ES-I3 (cell line): ENCODE measurements around the gene ACBD4.
A peak's percentile ranks its signal among the peaks of the same experiment; 100 is the strongest.

Source experiments
- H3K36me3 ChIP-seq: 2 replicates; pipeline ENCODE4 v1.6.1; 2013; ENCODE audit warnings: mild to moderate bottlenecking, low read length, control low read depth, moderate library complexity; ENCODE audit not compliant: insufficient read depth
- H3K4me1 ChIP-seq: 2 replicates; pipeline ENCODE4 v1.6.1; 2013; ENCODE audit warnings: mild to moderate bottlenecking, control low read depth, low read length; ENCODE audit not compliant: insufficient read depth
- H3K9ac ChIP-seq: 2 replicates; pipeline ENCODE4 v1.6.1; 2013; ENCODE audit warnings: low read depth, mild to moderate bottlenecking, low read length, moderate library complexity
- H3K9me3 ChIP-seq: 2 replicates; pipeline ENCODE4 v1.6.1; 2013; ENCODE audit warnings: mild to moderate bottlenecking, low read length, moderate library complexity; ENCODE audit not compliant: control insufficient read depth, insufficient read depth

Gene ACBD4

DNA sequence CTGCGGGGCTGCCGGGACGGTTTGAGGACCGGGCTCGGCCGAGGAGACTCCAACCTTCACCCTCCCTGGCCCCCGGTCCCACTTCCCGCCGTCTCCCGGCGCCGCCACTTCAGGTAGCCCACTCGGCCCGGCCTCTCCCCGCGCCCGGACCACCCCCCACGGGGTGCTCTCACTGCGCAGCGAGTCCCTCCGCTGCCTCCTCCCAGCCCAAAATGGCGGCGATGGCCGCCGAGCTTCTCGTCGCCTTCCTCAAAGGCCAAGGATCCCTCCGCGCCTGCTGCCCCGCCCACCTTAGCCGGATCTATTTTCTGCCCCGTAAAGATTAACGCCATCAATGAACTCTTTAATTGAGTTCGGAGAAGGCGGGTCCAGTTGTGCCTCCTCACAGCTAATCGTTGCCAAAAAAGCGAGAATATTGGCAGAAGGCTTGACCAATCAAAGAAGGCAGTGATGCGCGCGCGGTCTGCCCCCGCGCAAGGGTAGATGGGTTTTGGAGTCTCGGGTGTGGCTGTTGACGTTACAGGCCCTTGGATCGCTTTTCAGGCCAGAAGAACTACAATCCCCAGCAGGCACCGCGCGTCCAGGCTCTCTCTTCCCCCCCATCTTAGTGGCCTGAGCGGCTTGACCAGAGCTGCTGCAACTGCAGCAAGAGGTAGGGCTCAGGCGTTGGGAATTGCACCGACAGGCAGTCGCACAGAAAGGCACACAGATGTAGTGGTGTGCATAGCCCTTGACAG, 26.0 kb downstream of the ACBD4 start, which contains the start of gene HEXIM2:
Gene HEXIM2 (plus strand): TSS at position 588 of the 737 bp plus-strand sequence. CDS start 919 bp downstream, outside the sequence.
- Histone ChIP-seq H3K4me1 (peaks cover 8% of the 10 kb centered on the region; the same call in 1 of the 2 replicates), H3K9ac (peak within 1 kb of the TSS; percentile 96), H3K36me3 (no peaks in the 10 kb centered on the region), H3K9me3 (no peaks in the 10 kb centered on the region)

DNA sequence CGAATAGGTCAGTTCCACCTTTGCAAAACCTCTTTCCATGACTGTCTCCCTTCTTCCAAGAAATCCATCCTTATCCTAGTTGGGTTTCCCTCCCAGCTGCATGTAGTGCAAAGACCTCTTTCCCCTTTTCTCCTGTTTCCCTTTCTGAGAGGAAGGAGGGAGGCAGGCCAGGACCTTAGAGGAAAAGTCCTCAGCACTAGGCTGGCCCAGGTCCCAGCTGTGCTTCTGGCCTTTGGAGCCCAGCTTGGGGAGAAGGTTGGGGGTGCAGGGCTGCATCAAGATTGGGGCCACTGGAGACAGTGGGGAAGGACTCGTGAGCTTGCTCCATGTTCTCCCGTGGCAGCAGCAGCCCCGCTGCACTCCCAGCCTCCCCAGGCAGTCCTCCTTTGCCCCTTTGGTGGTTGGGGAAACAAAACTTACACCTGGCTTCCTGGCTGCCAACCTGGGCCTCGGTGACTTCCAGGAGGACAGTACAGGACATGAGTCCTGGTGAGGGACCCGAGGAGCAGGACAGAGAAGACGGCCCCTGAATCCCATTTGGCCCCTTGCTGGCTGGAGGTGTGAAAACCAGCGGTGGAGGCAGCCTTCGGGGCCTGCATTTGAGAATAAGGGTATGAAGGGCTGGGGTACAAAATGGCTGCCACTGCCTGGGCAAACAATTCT, 26.7 kb downstream of the ACBD4 start:
- Histone ChIP-seq H3K36me3 (no peaks in the 10 kb centered on the region), H3K4me1 (peaks cover 8% of the 10 kb centered on the region; the same call in 1 of the 2 replicates), H3K9me3 (no peaks in the 10 kb centered on the region), H3K9ac (peak overlapping the region; percentile 43)

DNA sequence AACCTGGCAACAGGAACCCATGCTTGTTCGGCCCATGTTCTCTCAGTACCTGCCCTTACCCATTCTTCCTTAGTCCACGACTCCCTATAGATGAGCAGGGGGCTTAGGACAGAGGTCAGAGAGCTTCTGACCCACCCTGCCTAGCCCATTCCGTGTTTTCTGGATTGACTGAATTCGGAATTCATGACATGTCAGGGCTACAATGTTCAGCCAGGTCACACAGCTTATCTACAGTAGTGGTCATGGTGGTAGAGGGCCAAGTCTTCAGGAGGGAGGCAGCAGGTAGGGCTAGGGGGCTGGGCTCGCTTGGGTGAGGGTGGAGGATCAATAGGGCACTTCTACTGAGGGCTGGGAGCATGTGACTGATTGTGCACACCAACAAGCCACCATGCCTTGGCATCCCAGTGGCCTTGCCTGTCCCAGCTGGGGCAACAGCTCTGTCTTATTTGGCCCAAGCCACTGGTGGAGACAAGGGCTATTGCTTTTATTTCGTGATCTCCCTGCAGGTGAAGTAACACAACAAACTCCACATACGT, 29.3 kb downstream of the ACBD4 start:
- no peaks in the 10 kb centered on the region for H3K36me3 ChIP-seq
- no peaks in the 10 kb centered on the region for H3K9me3 ChIP-seq
- no peak overlapping the region for H3K9ac ChIP-seq
- peaks cover 8% of the 10 kb centered on the region; the same call in 1 of the 2 replicates for H3K4me1 ChIP-seq

DNA sequence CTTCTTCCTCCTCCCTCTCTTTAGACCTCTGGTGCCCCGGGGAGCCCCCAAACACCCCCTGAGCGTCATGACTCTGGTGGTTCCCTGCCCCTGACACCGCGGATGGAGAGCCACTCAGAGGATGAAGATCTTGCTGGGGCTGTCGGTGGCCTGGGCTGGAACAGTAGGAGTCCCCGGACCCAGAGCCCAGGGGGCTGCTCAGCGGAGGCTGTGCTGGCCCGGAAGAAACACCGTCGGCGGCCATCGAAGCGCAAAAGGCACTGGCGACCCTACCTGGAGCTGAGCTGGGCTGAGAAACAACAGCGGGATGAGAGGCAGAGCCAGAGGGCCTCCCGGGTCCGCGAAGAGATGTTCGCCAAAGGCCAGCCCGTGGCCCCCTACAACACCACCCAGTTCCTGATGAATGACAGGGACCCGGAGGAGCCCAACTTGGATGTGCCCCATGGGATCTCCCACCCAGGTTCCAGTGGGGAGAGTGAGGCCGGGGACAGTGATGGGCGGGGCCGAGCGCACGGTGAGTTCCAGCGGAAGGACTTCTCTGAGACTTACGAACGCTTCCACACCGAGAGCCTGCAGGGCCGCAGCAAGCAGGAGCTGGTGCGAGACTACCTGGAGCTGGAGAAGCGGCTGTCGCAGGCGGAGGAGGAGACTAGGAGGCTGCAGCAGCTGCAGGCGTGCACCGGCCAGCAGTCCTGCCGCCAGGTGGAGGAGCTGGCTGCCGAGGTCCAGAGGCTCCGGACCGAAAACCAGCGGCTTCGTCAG, 33.7 kb downstream of the ACBD4 start:
- peaks cover 28% of the 10 kb centered on the region for H3K4me1 ChIP-seq
- no peaks in the 10 kb centered on the region for H3K36me3 ChIP-seq
- H3K9ac ChIP-seq, result no peak overlapping the region
- no peaks in the 10 kb centered on the region for H3K9me3 ChIP-seq

DNA sequence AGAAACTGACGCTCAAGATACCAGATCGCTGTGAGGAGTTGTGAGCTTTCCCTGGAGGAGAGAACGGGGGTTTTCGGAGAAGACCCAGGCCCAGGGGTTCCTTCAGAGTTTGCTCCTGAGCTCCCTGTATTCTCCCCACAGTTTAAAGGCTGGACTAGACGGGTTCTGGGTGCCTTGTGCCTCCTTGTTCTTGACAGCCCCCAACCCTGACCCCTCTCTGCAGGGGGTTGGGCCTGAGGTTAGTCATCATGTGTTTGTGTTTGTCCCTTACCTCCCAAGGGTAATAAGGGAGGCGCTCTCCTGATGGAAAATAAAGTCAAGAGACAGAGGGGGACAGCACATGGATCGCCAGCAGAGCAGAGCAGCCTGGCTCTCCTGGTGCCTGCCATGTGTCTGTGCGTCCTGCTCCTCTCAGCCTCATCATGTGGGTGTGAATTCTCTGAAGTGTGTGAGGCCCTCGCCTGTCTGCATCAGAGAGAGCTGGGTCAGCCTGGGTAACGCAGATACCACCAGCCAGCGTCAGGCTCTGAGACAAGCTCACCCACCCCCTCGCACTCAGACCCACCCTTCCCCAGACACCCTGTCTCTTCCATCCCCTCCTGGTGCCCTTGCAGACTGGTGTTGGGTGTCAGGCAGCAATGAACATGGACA, 34.9 kb downstream of the ACBD4 start:
- Histone ChIP-seq H3K36me3 (no peaks in the 10 kb centered on the region), H3K9ac (no peak overlapping the region), H3K4me1 (peaks cover 28% of the 10 kb centered on the region), H3K9me3 (no peaks in the 10 kb centered on the region)

DNA sequence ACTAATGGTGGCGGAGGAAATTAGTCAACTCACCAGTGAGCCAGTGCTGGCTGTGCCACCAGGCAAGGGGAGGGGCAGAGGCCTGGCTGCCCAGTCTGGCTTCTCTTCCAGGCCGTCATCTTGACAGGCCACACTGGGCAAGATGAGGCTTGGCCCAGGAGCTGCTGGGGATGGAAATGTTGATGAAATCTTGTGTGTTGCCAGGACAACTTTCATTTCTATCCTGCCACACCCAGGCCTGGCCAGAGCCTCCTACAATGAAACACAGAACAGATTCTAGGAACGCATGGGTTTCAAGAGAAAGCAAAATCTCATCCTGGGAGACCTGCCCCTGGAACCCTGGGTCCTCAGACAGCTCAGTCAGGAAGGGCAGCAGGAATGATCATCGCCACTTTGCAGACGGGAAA, 35.4 kb downstream of the ACBD4 start:
- H3K9me3 ChIP-seq, result no peaks in the 10 kb centered on the region
- H3K4me1 ChIP-seq, result peaks cover 28% of the 10 kb centered on the region
- no peaks in the 10 kb centered on the region for H3K36me3 ChIP-seq
- H3K9ac ChIP-seq, result peak overlapping the region; percentile 31; the same call in 1 of the 2 replicates

DNA sequence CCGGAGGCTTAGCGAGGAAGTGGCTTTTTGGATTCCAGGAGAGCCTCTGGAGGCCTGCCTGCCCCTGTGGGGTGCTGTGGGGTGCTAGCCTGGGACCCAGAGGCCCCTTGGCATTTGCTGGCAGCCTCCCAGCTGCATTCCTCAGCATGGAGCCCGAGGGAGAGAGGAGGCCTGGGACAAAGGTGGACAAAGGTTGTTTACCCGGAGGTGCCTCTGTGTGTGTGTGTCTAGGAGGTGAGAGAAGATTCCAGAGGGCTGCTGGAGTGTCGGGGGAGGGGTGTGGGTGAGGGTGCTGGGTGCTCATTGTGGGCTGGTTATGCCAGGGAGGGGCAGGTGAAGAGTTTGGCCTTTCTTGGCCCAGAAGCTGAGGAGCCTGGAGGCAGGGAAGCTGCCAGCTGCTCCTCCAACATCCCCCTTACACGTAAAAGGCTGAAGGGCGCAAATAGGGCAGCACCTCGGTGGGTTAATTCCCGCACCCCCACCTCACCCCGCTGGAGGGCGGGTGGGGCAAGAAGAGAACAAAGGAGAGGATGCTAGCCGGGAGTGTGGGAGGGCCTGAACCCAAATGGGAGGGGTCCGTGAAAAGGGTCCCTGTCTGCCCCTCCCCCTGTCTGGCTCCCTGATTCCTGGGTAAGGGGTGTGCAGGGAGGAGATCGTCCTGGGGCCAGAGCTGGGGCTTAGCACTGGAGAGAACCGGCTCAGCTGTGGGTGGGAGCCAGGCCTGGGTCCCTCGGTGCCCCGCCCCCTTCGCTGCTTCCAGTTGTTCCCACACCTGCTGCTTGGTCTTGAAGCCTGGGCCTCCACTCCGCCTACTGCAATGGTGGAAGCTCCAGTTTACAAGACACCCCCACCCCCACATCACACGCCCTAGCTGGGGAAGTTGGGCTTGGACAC, 36.1 kb downstream of the ACBD4 start:
- peaks cover 31% of the 10 kb centered on the region for H3K4me1 ChIP-seq
- no peaks in the 10 kb centered on the region for H3K9me3 ChIP-seq
- peak overlapping the region; percentile 31 for H3K9ac ChIP-seq
- H3K36me3 ChIP-seq, result no peaks in the 10 kb centered on the region

DNA sequence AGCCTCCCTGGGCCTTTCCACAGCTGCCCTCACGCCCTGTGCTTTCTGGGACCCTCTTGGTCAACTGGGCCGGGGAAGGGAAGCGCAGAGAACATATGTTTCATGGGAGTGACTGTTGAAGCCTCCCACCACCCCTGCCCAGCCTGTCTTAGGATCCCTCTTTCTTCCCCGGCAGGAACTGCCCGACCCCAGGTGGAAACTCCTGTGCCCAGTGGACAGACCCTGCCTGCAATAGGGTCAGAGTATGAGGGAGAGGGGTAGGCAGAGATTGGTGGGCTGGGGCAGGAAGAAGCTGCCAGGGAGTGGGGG, 36.7 kb downstream of the ACBD4 start:
- peak overlapping the region; percentile 31 for H3K9ac ChIP-seq
- H3K9me3 ChIP-seq, result no peaks in the 10 kb centered on the region
- H3K36me3 ChIP-seq, result no peaks in the 10 kb centered on the region
- peaks cover 31% of the 10 kb centered on the region for H3K4me1 ChIP-seq

DNA sequence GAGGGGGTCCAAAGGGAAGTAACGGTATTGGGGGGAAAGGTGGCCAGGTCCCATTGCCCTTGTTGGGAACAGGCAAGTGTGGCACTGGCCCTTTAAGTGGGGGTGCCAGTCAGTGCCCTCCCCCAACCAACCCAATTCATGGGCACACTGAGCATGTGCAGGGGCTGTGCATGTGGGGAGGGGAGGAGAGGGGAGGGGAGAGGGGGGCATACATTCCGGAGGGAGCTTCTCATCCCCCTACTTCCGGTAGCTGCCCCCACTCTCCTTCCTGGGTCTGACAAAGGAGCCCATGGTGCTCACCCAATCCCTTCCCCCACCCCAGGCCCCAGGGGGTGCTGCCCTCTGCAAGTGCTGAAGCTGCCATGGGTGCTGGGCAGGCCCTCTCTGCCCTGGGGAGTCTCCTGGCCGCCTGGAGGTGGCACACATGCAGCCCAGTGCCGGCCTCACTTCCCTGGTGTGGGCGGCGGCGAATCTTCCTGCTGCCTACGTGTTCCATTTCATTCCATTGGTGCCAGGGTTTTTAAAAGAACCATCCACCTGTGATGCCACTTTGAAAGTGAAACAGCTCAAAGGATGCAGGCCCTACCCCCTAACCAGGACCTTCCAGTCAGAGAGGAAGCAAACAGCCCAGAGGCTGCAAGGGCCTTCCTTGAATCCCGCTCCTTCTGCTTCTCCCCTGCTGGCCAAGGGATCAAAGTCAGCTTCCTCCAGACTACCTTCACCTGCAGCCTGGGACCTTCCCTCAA, 37.2 kb downstream of the ACBD4 start:
- no peaks in the 10 kb centered on the region for H3K9me3 ChIP-seq
- peak overlapping the region; percentile 32 for H3K9ac ChIP-seq
- H3K36me3 ChIP-seq, result no peaks in the 10 kb centered on the region
- peaks cover 31% of the 10 kb centered on the region for H3K4me1 ChIP-seq

DNA sequence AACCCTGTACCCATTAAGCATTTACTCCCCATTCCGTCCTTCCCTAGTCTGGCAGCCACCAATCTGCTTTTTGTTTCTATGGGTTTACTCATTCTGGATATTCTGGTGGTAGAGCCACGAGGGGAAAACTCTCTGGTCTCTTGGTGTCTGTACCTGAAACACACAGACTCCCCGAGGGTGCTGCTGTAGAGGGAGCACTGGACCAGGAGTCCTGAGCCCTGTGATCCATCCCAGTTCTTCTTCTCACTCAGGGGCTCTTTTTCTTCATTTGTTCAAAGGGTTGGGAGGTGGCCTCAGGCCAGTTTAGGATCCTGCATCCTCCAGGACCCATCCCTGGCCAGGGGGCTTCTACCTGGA, 40.2 kb downstream of the ACBD4 start:
- Histone ChIP-seq H3K9ac (no peak overlapping the region), H3K4me1 (peaks cover 26% of the 10 kb centered on the region), H3K9me3 (no peaks in the 10 kb centered on the region), H3K36me3 (no peaks in the 10 kb centered on the region)

DNA sequence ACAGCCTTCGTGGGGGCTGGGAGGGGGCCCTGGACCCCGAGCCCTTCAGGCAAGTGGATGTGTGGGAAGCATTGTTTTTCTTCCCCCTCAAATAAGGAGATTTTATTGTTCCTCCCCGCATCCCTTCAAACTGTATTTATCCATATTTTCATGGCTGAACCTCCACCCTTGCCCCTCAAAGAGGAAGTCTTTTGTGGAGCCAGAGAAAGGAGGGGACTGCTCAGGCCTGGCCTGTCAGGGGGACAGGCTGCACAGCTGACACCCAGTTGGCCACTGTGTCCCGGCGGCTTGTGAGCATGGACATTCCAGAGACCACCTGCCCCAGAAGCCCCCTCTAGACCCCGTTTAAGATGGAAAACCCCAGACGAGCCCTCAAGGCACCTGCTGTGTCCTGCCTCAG, 42.1 kb downstream of the ACBD4 start:
- Histone ChIP-seq H3K36me3 (no peaks in the 10 kb centered on the region), H3K9ac (no peak overlapping the region), H3K9me3 (no peaks in the 10 kb centered on the region), H3K4me1 (peaks cover 8% of the 10 kb centered on the region; the same call in 1 of the 2 replicates)

DNA sequence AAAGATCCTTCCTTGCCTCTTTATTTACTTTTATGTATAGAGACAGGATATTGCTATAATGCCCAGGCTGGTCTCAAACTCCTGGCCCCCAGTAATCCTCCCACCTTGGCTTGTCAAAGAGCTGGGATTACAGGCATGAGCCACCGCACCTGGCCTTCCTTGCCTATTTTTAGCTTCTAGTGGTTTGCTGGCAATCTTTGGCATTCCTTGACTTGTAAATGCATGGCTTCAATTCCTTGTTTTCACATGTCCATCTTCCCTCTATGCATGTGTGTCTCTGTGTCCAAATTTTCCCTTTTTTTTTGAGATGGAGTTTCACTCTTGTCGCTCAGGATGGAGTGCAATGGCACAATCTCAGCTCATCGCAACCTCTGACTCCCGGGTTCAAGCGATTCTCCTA, 48.7 kb downstream of the ACBD4 start:
- Histone ChIP-seq H3K9me3 (no peaks in the 10 kb centered on the region), H3K9ac (no peak overlapping the region), H3K4me1 (peaks cover 6% of the 10 kb centered on the region; the same call in 1 of the 2 replicates), H3K36me3 (no peaks in the 10 kb centered on the region)
